Measurements from ENCODE around the gene STON2.

GRCh38 chr14:81273961-81274575 lies 126.1 kb downstream of the STON2 start:
- TF ChIP-seq YY1 (IDR thresholded peaks at IDR 0.05; ENCODE audit: insufficient read depth, insufficient read length) (no peak), SUZ12 (IDR thresholded peaks at IDR 0.05; ENCODE audit: extremely low read depth, insufficient read depth, insufficient read length) (no peak)

Measured in NT2/D1 (cell line).